Chondrocyte (in vitro differentiated cells): Measurements from ENCODE around the gene SMIM10L2A. TPM values are rescaled to one million over a fixed set of nuclear protein-coding genes. Genes with fewer than 3 reads are reported as not detected.

Experiments
- DNase-seq: peaks from one replicate; pipeline ENCODE4 v3.0.0; 2021; ENCODE audit warnings: mixed read lengths, low spot score
- H3K27ac Mint-ChIP-seq: one replicate; pipeline ENCODE4 v1.8.0; 2021; ENCODE audit warnings: mild to moderate bottlenecking, moderate library complexity, mixed read lengths; ENCODE audit not compliant: unreplicated experiment
- H3K27me3 Mint-ChIP-seq: 2 replicates; pipeline ENCODE4 v1.8.0; 2021; ENCODE audit warnings: low read depth, mixed read lengths
- H3K36me3 Mint-ChIP-seq: 2 replicates; pipeline ENCODE4 v1.8.0; 2021; ENCODE audit warnings: low read depth, mixed read lengths
- H3K4me1 Mint-ChIP-seq: 2 replicates; pipeline ENCODE4 v1.8.0; 2021; ENCODE audit warnings: low read depth, mild to moderate bottlenecking, mixed read lengths
- H3K4me3 Mint-ChIP-seq: one replicate; pipeline ENCODE4 v1.8.0; 2021; ENCODE audit warnings: mild to moderate bottlenecking, moderate library complexity, mixed read lengths; ENCODE audit not compliant: unreplicated experiment
- H3K9me3 Mint-ChIP-seq: 2 replicates; pipeline ENCODE4 v1.8.0; 2021; ENCODE audit warnings: low read depth, mixed read lengths
- CTCF ChIP-seq: fragments of 200-600 bp; sonication (generic); IDR thresholded peaks from 2 replicates; pipeline ENCODE4 v1.5.0; 2021; ENCODE audit warnings: antibody characterized with exemption, mild to moderate bottlenecking, moderate library complexity
- total RNA-seq: library from RNA; stranded (reverse); gene quantifications from 3 replicates; pipeline ENCODE4 v1.2.1, GENCODE V29; 2021

The SMIM10L2A gene
- total RNA-seq, 1 donor from 2014 or later: 0.40 TPM

DNA sequence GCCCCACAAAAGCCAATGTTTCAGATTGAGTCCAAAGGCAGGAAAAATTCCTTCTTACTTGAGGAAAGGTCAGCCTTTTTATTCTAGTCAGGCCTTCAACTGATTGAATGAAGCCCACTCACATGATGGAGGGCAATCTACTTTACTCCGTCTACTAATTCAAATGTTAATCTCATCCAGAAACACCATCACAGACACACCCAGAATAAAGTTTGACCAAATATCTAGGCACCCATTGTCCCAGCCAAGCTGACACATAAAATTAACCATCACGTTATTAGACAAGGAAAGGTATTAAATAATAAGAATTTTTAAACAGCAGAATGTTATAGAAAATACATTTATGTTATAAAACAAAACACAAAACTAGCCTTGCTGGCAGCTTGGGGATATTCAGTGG lies 32.9 kb upstream of the SMIM10L2A start:
- no peak for TF ChIP-seq CTCF
- H3K4me1 Mint-ChIP-seq: no peaks in the 10 kb centered on the region
- H3K4me3 Mint-ChIP-seq: no peak overlapping the region
- no peak overlapping the region for H3K27ac Mint-ChIP-seq
- peaks cover 6% of the 10 kb centered on the region for H3K9me3 Mint-ChIP-seq
- DNase-seq: no peak
- no peaks in the 10 kb centered on the region for H3K27me3 Mint-ChIP-seq
- no peaks in the 10 kb centered on the region for H3K36me3 Mint-ChIP-seq

GRCh38 chrX:135389243-135389642 lies 32.5 kb upstream of the SMIM10L2A start:
- no peak overlapping the region for H3K4me3 Mint-ChIP-seq
- no peaks in the 10 kb centered on the region for H3K27me3 Mint-ChIP-seq
- no peaks in the 10 kb centered on the region for H3K4me1 Mint-ChIP-seq
- H3K36me3 Mint-ChIP-seq: no peaks in the 10 kb centered on the region
- no peak for TF ChIP-seq CTCF
- no peak for DNase-seq
- H3K27ac Mint-ChIP-seq: no peak overlapping the region
- H3K9me3 Mint-ChIP-seq: peaks cover 6% of the 10 kb centered on the region

- TF ChIP-seq CTCF: no peak
- Mint-ChIP-seq H3K27ac (no peak overlapping the region), H3K27me3 (no peaks in the 10 kb centered on the region), H3K9me3 (peaks cover 6% of the 10 kb centered on the region), H3K4me1 (no peaks in the 10 kb centered on the region), H3K4me3 (no peak overlapping the region), H3K36me3 (no peaks in the 10 kb centered on the region)
- no peak for DNase-seq
These were observed 32.0 kb upstream of the SMIM10L2A start for GRCh38 chrX:135389717-135390116.

GRCh38 chrX:135391734-135392133 lies 30.0 kb upstream of the SMIM10L2A start:
- Mint-ChIP-seq H3K36me3 (no peaks in the 10 kb centered on the region), H3K4me3 (no peak overlapping the region), H3K9me3 (peaks cover 6% of the 10 kb centered on the region), H3K4me1 (no peaks in the 10 kb centered on the region), H3K27ac (no peak overlapping the region), H3K27me3 (no peaks in the 10 kb centered on the region)
- DNase-seq: no peak
- TF ChIP-seq CTCF: no peak

- H3K9me3 Mint-ChIP-seq: peaks cover 6% of the 10 kb centered on the region
- no peak overlapping the region for H3K27ac Mint-ChIP-seq
- no peak for DNase-seq
- TF ChIP-seq CTCF: no peak
- H3K4me1 Mint-ChIP-seq: no peaks in the 10 kb centered on the region
- H3K27me3 Mint-ChIP-seq: no peaks in the 10 kb centered on the region
- no peak overlapping the region for H3K4me3 Mint-ChIP-seq
- H3K36me3 Mint-ChIP-seq: no peaks in the 10 kb centered on the region
These were observed 28.7 kb upstream of the SMIM10L2A start for GRCh38 chrX:135393051-135393450.
